AG10803 (cell line): Measurements from ENCODE around the gene LGI1.

Experiments used
- DNase-seq: peaks from one replicate; pipeline ENCODE4 v3.0.0; 2010; ENCODE audit warnings: low read depth
- H3K4me3 ChIP-seq: 2 replicates; pipeline ENCODE4 v1.5.1; 2011; ENCODE audit warnings: mild to moderate bottlenecking, low read length, control low read depth
- CTCF ChIP-seq: conservative IDR thresholded peaks from 2 replicates; pipeline ENCODE4 v1.5.1; 2011; ENCODE audit warnings: mild to moderate bottlenecking, low read length, control low read depth, inconsistent platforms

LGI1 gene

GRCh38 chr10:93745408-93746065, 12.2 kb upstream of the LGI1 start:
- peak; percentile 20 for DNase-seq
- H3K4me3 ChIP-seq = no peak overlapping the region
- TF ChIP-seq CTCF = peak; percentile 44

DNA sequence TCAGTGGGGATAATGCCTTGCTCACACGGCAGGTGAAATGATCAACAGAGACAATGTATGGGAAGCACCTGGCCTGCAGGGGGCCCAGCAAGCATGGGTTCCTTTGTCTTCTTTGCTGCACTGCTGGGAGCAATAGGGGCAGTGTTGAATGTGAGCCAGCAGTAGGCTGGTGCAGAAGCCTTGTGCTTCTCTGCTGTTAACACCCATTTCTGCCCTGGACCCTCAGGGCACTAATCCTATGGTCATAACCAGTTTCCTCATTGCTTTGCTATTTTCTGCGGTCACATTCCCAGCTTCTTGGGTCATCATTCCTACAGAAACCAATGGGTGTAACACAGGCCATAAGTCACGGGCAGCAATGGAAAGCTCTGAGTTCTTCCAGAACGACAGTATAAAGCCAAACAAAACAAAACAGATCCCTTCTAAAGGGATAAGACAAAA, 10.9 kb upstream of the LGI1 start:
- TF ChIP-seq CTCF = no peak
- DNase-seq = peak; percentile 95
- H3K4me3 ChIP-seq = no peak overlapping the region

GRCh38 chr10:93749218-93749799, 8.4 kb upstream of the LGI1 start:
- no peak for TF ChIP-seq CTCF
- no peak overlapping the region for H3K4me3 ChIP-seq
- DNase-seq = no peak

- DNase-seq = no peak
- no peak for TF ChIP-seq CTCF
- H3K4me3 ChIP-seq = no peak overlapping the region
Measured at GRCh38 chr10:93751124-93751523, 6.6 kb upstream of the LGI1 start.

DNA sequence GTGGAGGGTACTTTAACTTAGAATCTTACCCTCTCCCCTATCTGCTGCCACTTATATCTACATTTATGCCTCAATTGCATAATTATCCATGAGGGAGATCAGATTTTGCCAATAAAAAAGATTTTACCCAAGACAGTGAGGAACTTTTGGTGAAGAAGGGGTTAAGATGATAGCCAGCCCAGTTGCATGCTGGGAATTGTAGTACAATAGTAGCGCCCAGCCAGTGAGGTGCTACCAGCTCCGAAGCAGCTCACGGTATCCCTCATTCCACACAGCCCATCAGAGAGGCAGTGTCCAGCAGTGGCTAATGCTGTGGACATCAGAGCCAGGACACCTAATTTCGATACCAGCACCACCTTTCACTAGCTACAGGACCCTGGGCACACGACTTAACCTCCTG, 5.9 kb upstream of the LGI1 start:
- peak overlapping the region; percentile 13; the same call in 1 of the 2 replicates for H3K4me3 ChIP-seq
- no peak for TF ChIP-seq CTCF
- peak; percentile 13 for DNase-seq

GRCh38 chr10:93752761-93753160, 5.0 kb upstream of the LGI1 start:
- no peak overlapping the region for H3K4me3 ChIP-seq
- peak; percentile 44 for DNase-seq

More at GRCh38 chr10:93752761-93753160, 5.0 kb upstream of the LGI1 start:
- TF ChIP-seq CTCF = no peak
